Heart left ventricle (tissue), 13 donors: ENCODE results near the gene CYP2U1.

ENCODE experiments used
- POLR2A ChIP-seq, 2 donors: fragments of 450-650 bp; IDR thresholded peaks; one replicate each; pipeline ENCODE4 v1.6.1; 2017; ENCODE audit warnings: antibody characterized with exemption in 2 of 2, mild to moderate bottlenecking in 2 of 2, moderate library complexity in 2 of 2
- TF ChIP-seq, protein P1 (sequence below), 12 donors: fragments of 200-600 bp; sonication (generic) in 4 of 12; IDR thresholded peaks; one replicate each; pipeline versions ENCODE4 v1.5.0 to v1.8.0; 2018 to 2022; ENCODE audit warnings: antibody characterized with exemption in 12 of 12, mild to moderate bottlenecking in 5 of 12
- donor health status: ischemic (EF 13 %, LVEDD 7.1; RV severe dilation, severe dysfunction).
- donor health status: DM: no; HTN: yes; CAD: no.
- donor health status: DM: no; HTN: no; CAD: no.
- donor health status: ischemic (EF 25% LVEDD 6.9; RV normal size, moderate dysfunction).
- donor health status: ischemic (EF 25% LVEDD 5.7; RV mildly dilated, moderate dysfunction).
- donor health status: ischemic (EF 35%, LVEDD 5.7; RV mildly dilated, moderate dysfunction).
- donor health status: nonischemic (EF 11% LVEDD 7.7; RV severe dilation, severe dysfunction).
- donor health status: DM: yes; HTN: yes; CAD: no.
- donor health status: PGD.
- donor health status: ischemic (EF 29% LVEDD 5.4; RV normal size, mild dysfunction).
- donor health status: nonischemic (EF 23%, LVEDD 6.1; RV moderate dilation, normal function).

DNA sequence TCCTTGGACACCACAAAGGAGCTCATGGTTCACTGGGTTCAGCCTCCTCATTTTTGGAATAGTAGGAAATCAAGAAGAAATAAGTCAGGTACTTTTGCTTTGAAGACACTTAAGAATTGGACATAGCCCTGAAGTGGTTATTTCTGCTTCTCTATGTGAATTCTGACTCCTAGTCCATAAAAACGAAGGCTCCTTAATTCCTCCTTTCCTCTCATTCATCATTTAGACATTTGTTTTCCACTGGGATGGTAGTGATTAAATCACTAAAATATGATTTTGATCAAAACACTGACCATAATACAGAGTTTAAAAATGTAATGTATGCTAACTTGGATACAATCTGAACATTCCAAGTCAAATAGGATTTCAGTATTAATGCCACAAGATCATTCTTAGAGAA, 34.7 kb upstream of the CYP2U1 start:
- no peak for TF ChIP-seq POLR2A (IDR thresholded peaks at IDR 0.05)
- TF ChIP-seq, protein P1, sequence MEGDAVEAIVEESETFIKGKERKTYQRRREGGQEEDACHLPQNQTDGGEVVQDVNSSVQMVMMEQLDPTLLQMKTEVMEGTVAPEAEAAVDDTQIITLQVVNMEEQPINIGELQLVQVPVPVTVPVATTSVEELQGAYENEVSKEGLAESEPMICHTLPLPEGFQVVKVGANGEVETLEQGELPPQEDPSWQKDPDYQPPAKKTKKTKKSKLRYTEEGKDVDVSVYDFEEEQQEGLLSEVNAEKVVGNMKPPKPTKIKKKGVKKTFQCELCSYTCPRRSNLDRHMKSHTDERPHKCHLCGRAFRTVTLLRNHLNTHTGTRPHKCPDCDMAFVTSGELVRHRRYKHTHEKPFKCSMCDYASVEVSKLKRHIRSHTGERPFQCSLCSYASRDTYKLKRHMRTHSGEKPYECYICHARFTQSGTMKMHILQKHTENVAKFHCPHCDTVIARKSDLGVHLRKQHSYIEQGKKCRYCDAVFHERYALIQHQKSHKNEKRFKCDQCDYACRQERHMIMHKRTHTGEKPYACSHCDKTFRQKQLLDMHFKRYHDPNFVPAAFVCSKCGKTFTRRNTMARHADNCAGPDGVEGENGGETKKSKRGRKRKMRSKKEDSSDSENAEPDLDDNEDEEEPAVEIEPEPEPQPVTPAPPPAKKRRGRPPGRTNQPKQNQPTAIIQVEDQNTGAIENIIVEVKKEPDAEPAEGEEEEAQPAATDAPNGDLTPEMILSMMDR (IDR thresholded peaks at IDR 0.05), result no peak
